ENCODE data around the gene TNIP1. TPM values are rescaled to one million over a fixed set of nuclear protein-coding genes. Genes with fewer than 3 reads are reported as not detected.

TNIP1 gene
- total and polyA plus RNA-seq, 12 donors = 36.6 to 129 (median 93.2) TPM

DNA sequence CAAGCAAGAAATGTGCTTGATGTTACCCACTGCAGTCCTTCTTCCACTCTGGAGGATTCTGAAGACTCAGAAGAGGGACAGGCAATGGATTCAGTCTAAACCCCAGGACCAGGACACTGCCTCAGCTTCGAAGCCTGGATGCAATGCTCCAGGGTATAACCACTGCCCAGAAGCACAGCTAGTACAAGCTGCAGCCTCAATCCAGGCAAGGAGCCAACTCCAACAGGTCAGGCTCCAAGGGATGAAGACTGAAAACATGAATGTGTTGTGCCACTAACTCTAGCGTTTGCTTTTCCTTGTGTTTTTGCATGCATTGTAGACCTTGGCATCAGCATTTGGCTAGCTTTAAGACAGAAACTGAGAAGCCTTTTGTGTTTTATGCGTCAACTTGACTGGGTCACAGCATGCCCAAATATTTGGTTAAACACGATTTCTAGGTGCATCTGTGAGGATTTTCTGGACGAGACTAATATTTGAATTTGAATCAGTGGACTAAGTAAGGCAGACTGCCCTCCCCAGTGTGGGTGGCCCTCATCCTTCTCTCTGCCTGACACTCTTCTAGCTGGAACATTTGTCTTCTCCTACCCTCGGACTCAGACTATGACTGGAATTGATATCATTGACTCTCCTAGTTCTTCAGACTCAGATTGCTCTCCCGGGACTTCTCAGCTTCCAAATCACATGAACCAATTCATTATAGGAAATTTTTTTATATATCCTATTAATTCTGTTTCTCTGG is 81.0 kb downstream of the TNIP1 start:
- 48 to 60% (median 56%) methylated on average over 7 of the region's 7 CpGs for WGBS, 4 donors
- no peaks in the 10 kb centered on the region for H3K27me3 ChIP-seq
- no peaks in the 10 kb centered on the region for H3K36me3 ChIP-seq (replicated peaks in 1 of 2)
- no peak overlapping the region for H3K27ac ChIP-seq
- TF ChIP-seq, protein P1, sequence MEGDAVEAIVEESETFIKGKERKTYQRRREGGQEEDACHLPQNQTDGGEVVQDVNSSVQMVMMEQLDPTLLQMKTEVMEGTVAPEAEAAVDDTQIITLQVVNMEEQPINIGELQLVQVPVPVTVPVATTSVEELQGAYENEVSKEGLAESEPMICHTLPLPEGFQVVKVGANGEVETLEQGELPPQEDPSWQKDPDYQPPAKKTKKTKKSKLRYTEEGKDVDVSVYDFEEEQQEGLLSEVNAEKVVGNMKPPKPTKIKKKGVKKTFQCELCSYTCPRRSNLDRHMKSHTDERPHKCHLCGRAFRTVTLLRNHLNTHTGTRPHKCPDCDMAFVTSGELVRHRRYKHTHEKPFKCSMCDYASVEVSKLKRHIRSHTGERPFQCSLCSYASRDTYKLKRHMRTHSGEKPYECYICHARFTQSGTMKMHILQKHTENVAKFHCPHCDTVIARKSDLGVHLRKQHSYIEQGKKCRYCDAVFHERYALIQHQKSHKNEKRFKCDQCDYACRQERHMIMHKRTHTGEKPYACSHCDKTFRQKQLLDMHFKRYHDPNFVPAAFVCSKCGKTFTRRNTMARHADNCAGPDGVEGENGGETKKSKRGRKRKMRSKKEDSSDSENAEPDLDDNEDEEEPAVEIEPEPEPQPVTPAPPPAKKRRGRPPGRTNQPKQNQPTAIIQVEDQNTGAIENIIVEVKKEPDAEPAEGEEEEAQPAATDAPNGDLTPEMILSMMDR (IDR thresholded peaks at IDR 0.05) = no peak
- no peak for TF ChIP-seq POLR2A (IDR thresholded peaks at IDR 0.05)
- H3K9me3 ChIP-seq (replicated peaks in 1 of 3) = no peaks in the 10 kb centered on the region
- no peak overlapping the region for H3K4me3 ChIP-seq
- peak in 4 of 7 donors; percentile 32 to 46 (median 40) for DNase-seq
- H3K4me1 ChIP-seq (replicated peaks in 1 of 2) = peaks cover 3 to 6% of the 10 kb centered on the region in 2 donors
- intact Hi-C loops (cut with DNase I) = loop anchor here in 1 of 2 donors (5.0 kb wide), 2 partner anchors 47 to 117 kb away; no protein-coding TSS in a partner anchor

DNA sequence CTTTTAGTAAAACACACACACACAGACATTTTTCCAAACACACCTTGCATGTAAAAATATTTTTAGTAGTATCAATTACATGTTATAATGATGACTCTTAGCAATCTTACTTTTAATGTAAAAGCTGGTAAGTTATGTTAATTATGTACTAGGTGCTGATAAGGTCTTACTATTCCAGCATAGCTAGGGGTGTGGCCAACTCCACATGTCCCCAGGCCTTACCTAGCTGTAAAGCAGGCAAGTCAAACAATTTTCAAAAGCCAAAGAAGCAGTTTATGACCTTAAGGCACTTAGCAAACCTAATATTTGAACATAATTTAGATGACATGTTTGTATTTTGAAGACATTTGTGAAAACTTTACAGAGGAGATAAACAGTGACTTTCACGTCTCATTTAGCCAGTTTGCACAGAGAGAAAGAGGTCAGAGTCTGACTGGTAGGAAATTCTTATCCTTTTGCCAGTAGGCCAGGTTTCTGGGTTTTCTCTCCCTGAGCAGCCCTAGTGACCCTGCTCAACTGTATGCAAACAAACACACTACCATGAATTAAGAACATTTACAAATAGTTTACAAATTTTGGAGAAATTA is 86.9 kb downstream of the TNIP1 start:
- H3K9me3 ChIP-seq (replicated peaks in 1 of 3) = no peaks in the 10 kb centered on the region
- DNase-seq = no peak
- no peak for TF ChIP-seq POLR2A (IDR thresholded peaks at IDR 0.05)
- 87 to 96% (median 91%) methylated on average over 1 of the region's 1 CpG for WGBS, 4 donors
- no peak overlapping the region for H3K4me3 ChIP-seq
- H3K36me3 ChIP-seq (replicated peaks in 1 of 2) = no peaks in the 10 kb centered on the region
- H3K27me3 ChIP-seq = no peaks in the 10 kb centered on the region
- H3K4me1 ChIP-seq (replicated peaks in 1 of 2) = no peaks in the 10 kb centered on the region
- intact Hi-C loops (cut with DNase I) = no loop called here
- H3K27ac ChIP-seq = no peak overlapping the region

DNA sequence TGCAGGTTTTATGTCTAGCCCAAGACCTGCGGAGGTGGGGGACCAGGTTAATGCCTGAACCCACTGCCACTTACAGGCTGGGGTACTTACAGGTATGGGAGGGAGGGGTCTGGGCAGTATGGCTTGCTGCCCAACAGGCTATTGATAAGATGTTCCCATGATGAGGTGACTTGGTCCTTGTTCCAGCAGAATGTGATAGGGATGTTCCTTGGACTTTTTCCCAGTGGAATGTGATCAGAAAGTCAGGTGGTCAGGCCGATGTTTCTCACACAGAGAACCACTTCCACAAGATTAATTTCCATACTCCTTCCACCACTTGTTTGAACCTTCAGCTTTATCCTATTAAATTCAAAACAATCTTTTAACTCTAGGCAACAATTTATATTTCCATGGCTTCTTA is 87.4 kb downstream of the TNIP1 start:
- DNase-seq = no peak
- intact Hi-C loops (cut with DNase I) = no loop called here
- no peak for TF ChIP-seq POLR2A (IDR thresholded peaks at IDR 0.05)
- TF ChIP-seq, protein P1 (IDR thresholded peaks at IDR 0.05) = no peak
- no peaks in the 10 kb centered on the region for H3K9me3 ChIP-seq (replicated peaks in 1 of 3)
- H3K36me3 ChIP-seq (replicated peaks in 1 of 2) = no peaks in the 10 kb centered on the region
- no peaks in the 10 kb centered on the region for H3K27me3 ChIP-seq
- no peak overlapping the region for H3K4me3 ChIP-seq
- WGBS, 4 donors = 88 to 94% (median 91%) methylated on average over 2 of the region's 2 CpGs
- H3K27ac ChIP-seq = no peak overlapping the region
- H3K4me1 ChIP-seq (replicated peaks in 1 of 2) = no peaks in the 10 kb centered on the region

DNA sequence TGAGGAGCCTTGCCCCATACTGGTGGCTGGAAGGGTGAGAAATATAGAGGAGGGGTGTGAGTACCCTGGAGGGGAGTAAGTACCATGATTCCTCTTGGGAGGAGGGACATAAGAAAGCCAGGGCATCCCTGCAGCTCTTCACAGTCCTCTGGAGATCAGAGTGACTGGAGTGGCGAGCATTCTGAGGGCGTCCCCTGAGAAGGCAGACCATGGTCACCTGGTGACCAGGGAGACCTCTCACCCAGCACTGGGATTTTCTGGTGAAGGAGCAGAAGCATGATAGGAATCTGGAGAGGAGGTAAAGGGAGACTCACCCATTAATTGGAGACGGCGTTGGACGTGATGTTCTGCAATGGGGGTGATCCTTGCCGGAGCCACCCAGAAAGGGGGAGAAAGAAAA is 88.1 kb downstream of the TNIP1 start:
- Histone ChIP-seq H3K27ac (no peak overlapping the region), H3K36me3 (replicated peaks in 1 of 2) (no peaks in the 10 kb centered on the region), H3K4me1 (replicated peaks in 1 of 2) (no peaks in the 10 kb centered on the region), H3K4me3 (no peak overlapping the region), H3K9me3 (replicated peaks in 1 of 3) (no peaks in the 10 kb centered on the region), H3K27me3 (no peaks in the 10 kb centered on the region)
- DNase-seq = no peak
- intact Hi-C loops (cut with DNase I) = no loop called here
- 91 to 97% (median 92%) methylated on average over 6 of the region's 6 CpGs for WGBS, 4 donors
- TF ChIP-seq, protein P1 (IDR thresholded peaks at IDR 0.05) = no peak
- no peak for TF ChIP-seq POLR2A (IDR thresholded peaks at IDR 0.05)

All from adrenal gland (tissue), 12 donors.